C1 segment of cervical spinal cord (tissue), 14 donors: Measurements from ENCODE around the gene AADACL4.

Experiments used
- DNase-seq, 14 donors: peaks; one replicate each; lab custom pipeline; 2025; lab: John Stamatoyannopoulos, UW

AADACL4 gene

GRCh38 chr1:12610941-12611340 lies 32.9 kb upstream of the AADACL4 start:
- no peak for DNase-seq

DNA sequence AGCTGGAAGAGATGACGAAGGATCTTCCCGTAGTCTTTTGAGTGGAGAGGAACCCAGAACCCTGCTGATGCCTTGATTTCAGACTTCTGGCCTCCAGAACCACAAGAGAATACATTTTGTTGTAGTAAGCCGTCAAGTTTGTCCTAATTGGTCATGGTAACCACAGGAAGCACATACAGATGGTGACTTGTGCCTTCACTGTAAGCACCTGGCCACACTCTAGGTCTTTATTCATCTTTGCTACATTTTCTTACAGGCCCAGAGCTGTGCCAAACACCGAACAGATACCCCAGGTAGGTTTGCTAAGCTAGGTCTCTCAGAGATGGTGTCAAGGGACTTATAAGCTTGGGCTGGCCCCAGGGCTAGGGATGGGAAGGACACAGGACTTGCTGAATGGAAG lies 30.7 kb upstream of the AADACL4 start:
- no peak for DNase-seq

DNA sequence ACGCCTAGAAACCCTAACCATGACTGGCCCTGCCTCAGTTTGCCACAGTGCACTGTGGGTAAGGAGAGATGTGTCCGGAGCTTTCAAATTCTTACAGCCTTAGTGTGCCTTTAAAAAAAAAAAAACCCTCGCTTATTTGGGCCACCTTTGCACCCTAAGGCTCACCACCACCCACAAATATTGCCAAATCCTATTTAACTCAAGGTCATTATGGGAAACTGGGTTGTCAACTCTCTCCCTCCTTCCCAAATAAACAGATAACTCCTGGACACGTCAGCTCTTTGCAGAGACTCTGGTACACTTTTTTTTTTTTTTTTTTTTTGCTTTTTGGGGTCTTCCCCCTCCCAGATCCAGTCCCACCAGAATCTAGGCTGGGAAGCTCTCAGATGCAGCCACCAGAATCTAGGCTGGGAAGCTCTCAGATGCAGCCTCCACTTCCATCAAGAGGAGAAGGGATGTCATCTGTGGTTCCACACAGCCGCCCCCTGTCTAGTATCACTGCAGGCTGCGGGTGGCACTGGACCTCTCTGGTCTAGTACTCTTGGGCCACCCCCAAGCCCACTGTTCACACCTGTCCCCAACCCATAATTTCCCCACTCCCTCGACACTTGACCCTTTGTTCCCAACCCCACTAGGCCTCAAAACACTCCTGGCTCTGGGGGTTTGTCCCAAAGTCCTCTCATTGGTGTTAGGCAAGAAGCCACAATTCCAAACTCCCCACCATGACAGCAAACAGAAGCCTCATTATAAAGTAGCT lies 29.3 kb upstream of the AADACL4 start:
- no peak for DNase-seq

DNA sequence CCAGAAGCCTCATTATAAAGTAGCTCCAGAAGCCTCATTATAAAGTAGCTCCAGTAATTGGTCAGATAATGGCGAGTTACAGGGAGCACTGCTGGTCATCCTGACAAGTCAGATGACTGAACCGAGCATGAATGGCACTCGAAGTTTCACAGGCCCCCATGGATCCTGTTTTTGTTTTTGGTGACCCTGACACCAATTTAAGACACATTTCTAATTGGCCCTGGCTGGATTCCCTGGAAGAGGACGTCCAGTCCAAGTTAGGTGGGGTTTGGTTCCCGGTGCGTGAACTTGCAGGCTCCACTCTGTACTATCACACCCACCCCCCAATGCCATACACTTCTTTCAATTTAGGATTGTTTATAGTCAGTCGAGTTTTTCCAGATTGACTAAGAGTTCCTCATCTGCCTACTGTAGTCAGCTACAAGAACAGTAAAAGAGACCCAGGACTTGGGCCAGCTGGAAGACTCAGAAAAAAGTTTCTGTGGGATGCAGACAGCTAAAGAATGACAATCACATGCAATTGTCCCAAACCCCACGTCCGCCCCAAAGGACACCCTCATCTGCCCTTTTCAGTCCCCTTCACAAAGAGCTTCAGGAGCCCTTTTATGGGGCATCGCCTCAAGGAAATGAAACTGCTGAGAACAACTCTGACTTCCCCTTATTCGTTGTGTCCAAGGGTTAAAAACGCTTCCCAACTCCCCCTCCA lies 28.6 kb upstream of the AADACL4 start:
- peak in 5 of 14 donors; percentile 43 to 64 (median 47) for DNase-seq

DNA sequence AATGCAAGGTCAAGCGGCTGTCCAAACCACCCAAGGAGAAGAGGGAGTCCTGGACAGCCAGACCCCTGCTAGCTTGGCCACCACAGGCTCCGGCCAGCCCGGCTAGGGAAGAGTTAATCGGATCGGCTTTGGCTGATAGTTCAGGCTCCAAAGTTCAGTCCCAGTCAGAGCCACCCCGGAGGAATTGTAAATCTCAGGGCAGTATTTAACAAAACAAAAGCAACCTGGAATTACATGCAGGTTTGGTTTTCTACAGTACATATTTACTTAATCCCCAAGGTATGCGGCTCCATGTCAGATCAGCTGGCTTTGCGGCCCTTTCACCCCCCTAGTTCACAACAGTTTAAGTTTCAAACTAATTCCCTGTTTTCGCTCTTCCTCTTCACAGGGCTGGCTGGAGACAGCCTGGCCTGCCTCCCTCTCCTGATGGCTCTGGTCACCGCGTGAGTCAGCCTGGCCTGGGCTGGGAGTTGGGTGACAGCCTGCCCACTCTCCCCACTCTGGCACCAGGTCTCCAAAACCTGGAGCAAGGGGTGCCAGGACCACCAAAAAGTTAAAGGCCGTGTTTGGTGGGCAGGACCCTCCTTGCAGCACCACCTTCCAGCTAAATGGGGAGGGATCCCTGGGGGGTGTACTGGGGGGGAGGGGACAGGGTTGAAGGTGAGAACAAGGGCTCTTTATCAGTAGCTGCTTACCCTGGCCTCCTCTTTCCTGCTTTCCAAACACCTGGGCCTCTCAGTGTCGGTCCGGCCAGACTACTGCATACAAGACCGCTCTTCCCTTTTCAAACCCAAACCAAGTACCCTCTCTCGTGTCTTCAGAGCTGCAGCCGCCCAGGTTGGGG lies 27.8 kb upstream of the AADACL4 start:
- peak in 7 of 14 donors; percentile 23 to 79 (median 46) for DNase-seq

DNA sequence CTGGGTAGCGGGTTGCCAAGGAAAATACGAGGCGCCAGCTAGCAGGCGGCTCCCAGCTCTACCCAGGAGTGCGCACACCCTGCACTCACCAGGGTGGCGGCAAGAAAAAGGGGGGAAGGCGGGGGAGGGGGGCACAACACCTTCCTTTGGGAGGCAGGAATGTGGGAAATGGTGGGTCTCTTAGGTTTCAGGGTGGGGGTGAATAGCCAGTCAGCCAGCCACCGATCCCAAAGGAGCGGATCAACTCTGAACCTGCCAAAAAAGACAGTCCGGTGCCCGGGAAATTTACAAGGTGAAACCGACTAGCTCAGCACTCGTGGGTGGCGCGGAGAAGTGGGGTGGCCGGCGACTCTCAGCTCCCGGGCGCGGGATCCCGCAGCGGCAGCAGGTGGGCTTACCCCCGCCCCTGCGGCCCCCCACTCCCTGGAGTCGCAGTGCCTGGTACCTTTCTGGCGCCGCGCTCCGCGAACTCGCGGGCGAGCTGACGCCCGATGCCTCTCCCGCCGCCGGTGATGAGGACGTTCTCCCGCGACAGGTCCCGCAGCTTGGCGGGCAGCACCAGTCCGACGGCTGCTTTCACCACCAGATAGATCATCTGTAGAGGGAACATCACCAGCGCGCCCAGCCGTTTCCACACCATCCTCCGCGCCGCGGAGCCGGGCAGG lies 27.0 kb upstream of the AADACL4 start:
- DNase-seq = peak in 3 of 14 donors; percentile 45 to 72 (median 50)

GRCh38 chr1:12617511-12617900 lies 26.4 kb upstream of the AADACL4 start:
- no peak for DNase-seq

- DNase-seq = peak in 12 of 14 donors; percentile 27 to 80 (median 62)
These were observed 25.8 kb upstream of the AADACL4 start, which contains the start of gene DHRS3 for GRCh38 chr1:12617901-12618660. TSS of gene DHRS3 (minus strand) at chr1:12618210. CDS start at chr1:12617348, 862 bp downstream.

GRCh38 chr1:12618661-12618964 lies 25.3 kb upstream of the AADACL4 start:
- DNase-seq = peak in 1 of 14 donors; percentile 68

GRCh38 chr1:12618965-12619791 lies 24.7 kb upstream of the AADACL4 start:
- peak in 6 of 14 donors; percentile 15 to 68 (median 46) for DNase-seq

GRCh38 chr1:12619792-12620487 lies 23.9 kb upstream of the AADACL4 start:
- DNase-seq = peak in 12 of 14 donors; percentile 23 to 82 (median 62)

- DNase-seq = no peak
These were observed 23.4 kb upstream of the AADACL4 start for GRCh38 chr1:12620488-12620865.

GRCh38 chr1:12620931-12621330 lies 23.0 kb upstream of the AADACL4 start:
- no peak for DNase-seq

DNA sequence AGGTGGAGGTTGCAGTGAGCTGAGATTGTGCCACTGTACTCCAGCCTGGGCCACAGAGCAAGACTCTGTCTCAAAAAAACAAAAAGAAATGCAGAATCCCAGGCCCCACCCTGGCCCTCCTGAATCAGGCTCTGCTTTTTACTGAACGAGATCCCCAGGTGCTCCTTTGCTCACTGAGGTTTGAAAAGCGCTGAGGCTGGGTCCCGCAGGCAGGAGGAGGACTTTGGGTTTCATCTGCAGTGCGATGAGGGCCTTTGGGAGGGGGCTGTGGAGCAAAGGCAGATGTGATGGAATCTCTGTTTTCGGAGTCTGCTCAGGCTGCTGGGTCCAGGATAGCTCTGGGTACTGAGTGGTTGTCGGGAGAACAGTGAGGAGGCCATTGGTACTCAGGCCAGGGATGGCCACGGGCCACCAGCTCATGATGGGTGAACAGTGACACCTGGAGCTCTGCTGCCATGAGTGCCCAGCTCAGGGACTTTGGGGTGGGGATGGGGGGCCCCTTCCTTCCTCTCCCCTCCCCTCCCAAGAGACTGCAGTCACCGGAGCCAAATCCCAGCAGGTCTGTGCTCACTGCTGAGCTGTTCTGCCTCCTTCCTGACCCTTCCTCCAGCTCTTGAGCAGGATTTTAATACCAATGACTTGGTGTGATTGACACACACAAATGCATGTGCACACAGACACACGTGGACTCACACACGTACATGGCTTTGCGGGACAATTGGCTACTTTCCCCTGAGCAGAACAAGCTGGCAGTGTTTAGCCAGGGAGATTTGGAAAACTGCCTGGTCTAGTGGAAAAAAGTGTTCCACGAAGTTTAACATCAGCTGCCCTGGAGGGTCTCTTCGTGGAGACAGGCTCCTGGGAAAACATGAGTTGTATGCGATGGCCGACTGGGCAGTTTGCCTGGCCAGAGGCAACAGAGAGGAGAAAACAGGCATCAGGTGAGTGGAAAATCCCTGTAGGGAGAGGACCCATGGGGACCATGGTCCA lies 22.2 kb upstream of the AADACL4 start:
- peak in 3 of 14 donors; percentile 20 to 52 (median 46) for DNase-seq

GRCh38 chr1:12622506-12622905 lies 21.4 kb upstream of the AADACL4 start:
- no peak for DNase-seq

DNA sequence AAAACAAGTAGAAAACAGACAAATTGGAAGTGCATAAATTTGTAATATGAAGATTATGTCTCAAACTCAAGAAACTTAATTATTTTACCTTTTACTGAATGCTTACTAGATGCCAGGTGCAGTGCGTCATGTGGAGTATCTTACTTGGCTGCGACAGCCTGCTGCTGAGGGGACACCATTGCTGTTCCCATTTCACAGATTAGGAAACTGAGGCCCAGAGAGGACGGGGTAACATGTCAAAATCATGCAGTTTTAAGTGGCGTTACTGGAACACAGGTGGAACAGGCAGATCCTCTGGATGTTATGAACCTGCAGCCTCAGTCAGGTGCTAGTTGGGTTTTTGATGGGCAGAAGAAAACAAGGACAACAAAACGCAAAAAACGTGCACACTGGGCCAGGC lies 18.6 kb upstream of the AADACL4 start:
- DNase-seq = no peak

DNA sequence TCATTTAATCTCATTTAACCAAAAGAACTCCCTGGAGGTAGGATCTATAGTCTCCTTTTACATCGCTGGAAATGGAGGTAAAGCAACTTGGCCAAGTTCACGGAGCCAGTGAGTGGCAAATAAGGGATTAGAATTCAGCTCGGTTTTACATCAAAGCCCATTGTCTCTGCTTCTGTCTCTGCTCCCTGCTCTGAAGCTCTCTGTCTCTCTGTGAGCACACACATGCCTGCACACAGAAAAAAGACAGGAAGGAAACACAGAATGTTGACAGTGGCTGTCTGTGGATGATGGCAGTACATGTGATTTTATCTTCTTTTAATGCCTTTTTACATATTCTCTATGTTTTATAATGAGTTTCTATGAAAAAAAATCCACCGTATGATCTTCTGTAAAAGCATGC lies 17.0 kb upstream of the AADACL4 start:
- no peak for DNase-seq

GRCh38 chr1:12627296-12627695 lies 16.6 kb upstream of the AADACL4 start:
- no peak for DNase-seq
